Body of pancreas (tissue), 4 donors: ENCODE results near the gene VAMP2. TPM values are rescaled to one million over a fixed set of nuclear protein-coding genes. Genes with fewer than 3 reads are reported as not detected.
A peak's percentile ranks its signal among the peaks of the same experiment; 100 is the strongest.

Experiments used
- ATAC-seq: fragments of 150-250 bp; one replicate; pipeline ENCODE4 v1.9.1; 2016
- DNase-seq, 4 donors: peaks; one replicate each; pipeline ENCODE4 v3.0.0-alpha.2; 2019
- H3K27ac ChIP-seq, 4 donors: fragments of 200-600 bp; sonication (generic); 1 replicate in 3 of 4; 2 replicates in 1 of 4; pipeline versions ENCODE4 v1.5.1 to v1.6.1; 2016 to 2019; ENCODE audit warnings: mild to moderate bottlenecking in 1 of 4, mixed read lengths in 1 of 4, moderate library complexity in 1 of 4
- H3K27me3 ChIP-seq, 2 donors: fragments of 200-600 bp; sonication (generic); one replicate each; pipeline ENCODE4 v1.6.0; 2016; ENCODE audit warnings: mild to moderate bottlenecking in 1 of 2
- H3K36me3 ChIP-seq, 2 donors: fragments of 200-600 bp; sonication (generic); replicated peaks in 1 of 2; 2 replicates each; pipeline ENCODE4 v1.5.1; 2016; ENCODE audit warnings: low read depth in 2 of 2; ENCODE audit not compliant: insufficient read depth in 1 of 2
- H3K4me1 ChIP-seq: fragments of 200-600 bp; sonication (generic); one replicate; pipeline ENCODE4 v1.6.0; 2016
- H3K4me3 ChIP-seq, 2 donors: fragments of 200-600 bp; sonication (generic); 1 replicate in 1 of 2; 2 replicates in 1 of 2; pipeline ENCODE4 v1.5.1; 2016 to 2019
- H3K9me3 ChIP-seq, 3 donors: fragments of 200-600 bp; sonication (generic); 1 replicate in 2 of 3; 2 replicates in 1 of 3; pipeline ENCODE4 v1.5.1; 2016
- CTCF ChIP-seq, 7 experiments: fragments of 450-650 bp in 4 of 7; fragments of 200-600 bp in 3 of 7; sonication (generic) in 3 of 7; IDR thresholded peaks; one replicate each; pipeline ENCODE4 v1.5.1; 2016 to 2019; ENCODE audit warnings: antibody characterized with exemption in 7 of 7
- POLR2A ChIP-seq, 3 donors: fragments of 450-650 bp; IDR thresholded peaks; one replicate each; pipeline ENCODE4 v1.6.1; 2016; ENCODE audit warnings: antibody characterized with exemption in 3 of 3, mild to moderate bottlenecking in 2 of 3
- WGBS, 2 donors: methylation state at CpG; one replicate each; pipeline ENCODE4 v1.1.5; 2017; 5-methylcytosine and 5-hydroxymethylcytosine counted together
- intact Hi-C: fragments of 100-400 bp; cut with DNase I; formaldehyde crosslinking; loops from one replicate; pipeline ENCODE4 v1.15.1; 2023
- total RNA-seq, 2 donors: library from RNA; depleted of rRNA; stranded (reverse); fragments of >200 nt; gene quantifications; one replicate each; pipeline ENCODE4 v1.1.0, GENCODE V29; 2016

Gene VAMP2
- total RNA-seq, 2 donors from 2014 or later, result 16.3 to 26.4 TPM

DNA sequence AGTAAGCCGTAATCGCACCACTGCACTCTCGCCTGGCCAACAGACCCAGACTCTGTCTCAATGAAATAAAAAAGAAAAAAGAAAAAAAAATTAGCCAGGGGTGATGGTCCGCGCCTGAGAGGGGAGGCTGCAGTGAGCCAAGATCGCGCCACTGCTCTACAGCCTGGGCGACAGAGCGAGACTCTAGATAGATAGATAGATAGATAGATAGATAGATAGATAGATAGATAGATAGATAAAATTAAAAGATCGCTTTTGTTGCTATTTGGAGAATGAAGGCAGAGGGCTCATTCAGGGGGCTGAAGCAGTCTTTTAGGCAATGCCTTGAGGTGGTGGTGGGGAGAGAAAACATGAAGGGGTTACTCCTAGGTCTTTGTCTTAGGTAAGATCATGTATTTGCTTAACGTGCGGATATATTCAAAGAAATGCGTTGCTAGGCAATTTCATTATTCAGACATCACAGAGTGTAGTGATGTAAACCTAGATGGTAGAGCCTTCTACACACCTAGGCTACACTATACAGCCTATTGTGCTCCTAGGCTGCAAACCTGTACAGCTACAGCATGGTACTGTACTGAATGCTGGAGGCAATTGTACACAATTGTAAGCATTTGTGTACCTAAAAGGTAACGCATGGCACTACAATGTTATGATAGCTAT is 34.5 kb downstream of the VAMP2 start:
- DNase-seq (no peak), ATAC-seq (no peak)
- intact Hi-C loops, result loop anchor here (5.0 kb wide), 1 partner anchor 49 kb away; the partner anchor contains the start of gene TMEM107
- WGBS, 2 donors, result 66 to 67% methylated on average over 14 of the region's 14 CpGs
- no peak for TF ChIP-seq POLR2A (IDR thresholded peaks at IDR 0.05)
- no peak for TF ChIP-seq CTCF (IDR thresholded peaks at IDR 0.05)
- Histone ChIP-seq H3K4me1 (peaks cover 38% of the 10 kb centered on the region), H3K27me3 (peaks cover 0 to 14% of the 10 kb centered on the region in 2 donors), H3K36me3 (no peaks in the 10 kb centered on the region), H3K4me3 (no peak overlapping the region), H3K27ac (no peak overlapping the region), H3K9me3 (no peaks in the 10 kb centered on the region)

GRCh38 chr17:8126491-8127066 is 36.2 kb downstream of the VAMP2 start:
- Histone ChIP-seq H3K36me3 (no peaks in the 10 kb centered on the region), H3K4me1 (peaks cover 55% of the 10 kb centered on the region), H3K27ac (peak overlapping the region in 3 of 4 donors; percentile 0 to 27 (median 0)), H3K27me3 (peaks cover 0 to 29% of the 10 kb centered on the region in 2 donors), H3K9me3 (no peaks in the 10 kb centered on the region), H3K4me3 (peak overlapping the region; percentile 3 to 23)
- ATAC-seq, result peak; percentile 32
- peak in 3 of 4 donors; percentile 35 to 56 (median 37) for DNase-seq
- intact Hi-C loops, result loop anchor here (5.0 kb wide), 1 partner anchor 51 kb away; the partner anchor contains the start of gene TMEM107
- 0 to 1% methylated on average over 20 to 33 of the region's 45 CpGs for WGBS, 2 donors
- TF ChIP-seq CTCF (IDR thresholded peaks at IDR 0.05) (no peak), POLR2A (IDR thresholded peaks at IDR 0.05) (no peak)

DNA sequence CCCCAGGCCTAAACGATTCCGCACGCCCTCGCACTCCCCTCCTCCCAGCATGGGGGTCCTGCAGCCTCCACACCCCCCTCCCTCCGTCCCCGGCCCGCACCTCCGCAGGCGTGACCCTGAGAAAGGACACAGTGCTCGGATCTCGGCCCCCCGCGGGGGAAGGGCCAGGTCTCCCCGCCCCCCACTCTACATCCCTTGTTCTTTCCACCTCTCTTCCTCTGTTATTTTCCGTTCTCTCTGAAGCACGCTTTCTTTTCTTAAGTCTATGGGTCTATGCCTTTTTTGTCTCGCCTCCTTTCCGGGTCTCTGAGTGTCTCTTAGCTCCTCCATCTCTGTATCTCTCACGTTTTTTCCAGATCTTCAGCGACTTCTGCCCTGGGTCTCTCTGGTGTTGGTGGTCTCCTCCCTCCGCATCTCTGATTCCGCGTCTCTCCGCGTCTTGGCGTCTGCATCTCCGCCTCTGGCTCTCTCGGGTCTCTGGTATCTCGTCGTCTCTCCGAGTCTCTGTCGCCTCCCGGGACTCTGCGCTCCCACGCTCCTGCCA is 36.7 kb downstream of the VAMP2 start:
- intact Hi-C loops, result loop anchor here (5.0 kb wide), 1 partner anchor 51 kb away; the partner anchor contains the start of gene TMEM107
- ATAC-seq (no peak), DNase-seq (peak in 2 of 4 donors; percentile 19 to 39)
- Histone ChIP-seq H3K36me3 (no peaks in the 10 kb centered on the region), H3K27ac (peak overlapping the region in 2 of 4 donors; percentile 0 to 27), H3K4me3 (peak overlapping the region; percentile 3 to 23), H3K27me3 (peaks cover 0 to 29% of the 10 kb centered on the region in 2 donors), H3K4me1 (peaks cover 61% of the 10 kb centered on the region), H3K9me3 (no peaks in the 10 kb centered on the region)
- TF ChIP-seq POLR2A (IDR thresholded peaks at IDR 0.05) (no peak), CTCF (IDR thresholded peaks at IDR 0.05) (no peak)
- WGBS, 2 donors, result 1% methylated on average over 17 to 35 of the region's 35 CpGs

GRCh38 chr17:8125154-8125946 is 37.4 kb downstream of the VAMP2 start:
- Histone ChIP-seq H3K36me3 (no peaks in the 10 kb centered on the region), H3K27ac (no peak overlapping the region), H3K9me3 (no peaks in the 10 kb centered on the region), H3K4me1 (peaks cover 67% of the 10 kb centered on the region), H3K27me3 (peaks cover 0 to 29% of the 10 kb centered on the region in 2 donors), H3K4me3 (peak overlapping the region in 1 of 2 donors; percentile 23)
- peak; percentile 82 to 88 (median 84) for DNase-seq
- intact Hi-C loops, result loop anchor here (5.0 kb wide), 1 partner anchor 52 kb away; the partner anchor contains the start of gene TMEM107
- peak; percentile 56 for ATAC-seq
- 0 to 2% methylated on average over 25 to 40 of the region's 40 CpGs for WGBS, 2 donors
- TF ChIP-seq CTCF (IDR thresholded peaks at IDR 0.05) (no peak), POLR2A (IDR thresholded peaks at IDR 0.05) (no peak)
